ENCODE results near the gene HHIPL1. TPM values are rescaled to one million over a fixed set of nuclear protein-coding genes. Genes with fewer than 3 reads are reported as not detected.
A peak's percentile ranks its signal among the peaks of the same experiment; 100 is the strongest.

The HHIPL1 gene
- total RNA-seq, 1 experiment from 2014 or later: 2.6 TPM

DNA sequence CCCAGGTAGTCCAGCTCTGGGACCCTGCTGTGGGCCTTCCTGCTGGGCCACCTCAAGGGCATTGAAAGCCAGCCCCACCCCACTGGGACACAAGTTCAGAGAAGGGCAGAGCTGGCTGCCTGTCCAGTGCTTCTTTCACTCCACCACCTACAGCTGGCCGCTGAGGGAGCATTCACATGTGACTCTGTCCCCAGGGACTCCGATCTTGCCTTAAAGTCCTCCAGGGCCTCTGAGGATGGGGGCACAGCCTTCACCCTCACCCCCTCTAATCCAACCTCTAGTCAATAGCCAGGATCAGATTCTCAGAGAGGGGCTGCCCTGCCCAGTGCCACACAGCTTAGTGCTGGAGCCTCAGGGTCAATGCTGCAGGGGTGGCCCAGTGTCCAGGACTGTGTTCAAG, 34.2 kb downstream of the HHIPL1 start:
- TF ChIP-seq, protein P1, sequence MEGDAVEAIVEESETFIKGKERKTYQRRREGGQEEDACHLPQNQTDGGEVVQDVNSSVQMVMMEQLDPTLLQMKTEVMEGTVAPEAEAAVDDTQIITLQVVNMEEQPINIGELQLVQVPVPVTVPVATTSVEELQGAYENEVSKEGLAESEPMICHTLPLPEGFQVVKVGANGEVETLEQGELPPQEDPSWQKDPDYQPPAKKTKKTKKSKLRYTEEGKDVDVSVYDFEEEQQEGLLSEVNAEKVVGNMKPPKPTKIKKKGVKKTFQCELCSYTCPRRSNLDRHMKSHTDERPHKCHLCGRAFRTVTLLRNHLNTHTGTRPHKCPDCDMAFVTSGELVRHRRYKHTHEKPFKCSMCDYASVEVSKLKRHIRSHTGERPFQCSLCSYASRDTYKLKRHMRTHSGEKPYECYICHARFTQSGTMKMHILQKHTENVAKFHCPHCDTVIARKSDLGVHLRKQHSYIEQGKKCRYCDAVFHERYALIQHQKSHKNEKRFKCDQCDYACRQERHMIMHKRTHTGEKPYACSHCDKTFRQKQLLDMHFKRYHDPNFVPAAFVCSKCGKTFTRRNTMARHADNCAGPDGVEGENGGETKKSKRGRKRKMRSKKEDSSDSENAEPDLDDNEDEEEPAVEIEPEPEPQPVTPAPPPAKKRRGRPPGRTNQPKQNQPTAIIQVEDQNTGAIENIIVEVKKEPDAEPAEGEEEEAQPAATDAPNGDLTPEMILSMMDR (conservative IDR thresholded peaks at IDR 0.05): no peak
- Histone ChIP-seq H3K9me3 (ENCODE audit: control insufficient read depth, low read depth, low read length) (peaks cover 8% of the 10 kb centered on the region), H3K79me1 (ENCODE audit: insufficient read depth, low read depth, low read length, poor library complexity, severe bottlenecking) (no peaks in the 10 kb centered on the region), H3T11ph (ENCODE audit: low read length) (no peak overlapping the region), H3K18ac (ENCODE audit: insufficient read length, low read depth, low read length) (no peak overlapping the region), H3K9ac (ENCODE audit: extremely low read depth, insufficient read length, low read length) (no peak overlapping the region), H3K27ac (ENCODE audit: insufficient read length, low read depth, low read length) (no peak overlapping the region), H2BK12ac (ENCODE audit: insufficient read length, low read depth, low read length) (no peak overlapping the region), H4K91ac (ENCODE audit: insufficient read length, low read depth, low read length) (no peak overlapping the region), H3K14ac (ENCODE audit: insufficient read depth, low read length) (no peak overlapping the region), H2BK120ac (ENCODE audit: low read depth, low read length, poor library complexity, severe bottlenecking) (no peak overlapping the region), H3K4ac (ENCODE audit: low read depth, low read length) (no peak overlapping the region), H3K23me2 (ENCODE audit: insufficient read length, low read depth, low read length, poor library complexity, severe bottlenecking) (peaks cover 8% of the 10 kb centered on the region), H3K27me3 (ENCODE audit: insufficient read depth, low read length) (no peaks in the 10 kb centered on the region), H4K5ac (ENCODE audit: insufficient read length, low read depth, low read length) (no peak overlapping the region), H3K56ac (ENCODE audit: insufficient read length, low read depth, low read length) (no peak overlapping the region), H3K4me1 (ENCODE audit: insufficient read depth, low read length) (no peaks in the 10 kb centered on the region), H3K79me2 (ENCODE audit: insufficient read depth, low read length) (no peaks in the 10 kb centered on the region), H2BK20ac (ENCODE audit: low read depth, low read length, poor library complexity, severe bottlenecking) (no peak overlapping the region), H4K8ac (replicated peaks; ENCODE audit: insufficient read length, low read depth, low read length) (no peak overlapping the region), H2BK15ac (ENCODE audit: low read depth, low read length) (no peak overlapping the region), H2AFZ (ENCODE audit: low read length) (no peak overlapping the region), H3K23ac (ENCODE audit: insufficient read length, low read depth, low read length) (no peak overlapping the region), H4K20me1 (ENCODE audit: control insufficient read depth, insufficient read depth, insufficient read length) (no peaks in the 10 kb centered on the region), H2BK5ac (ENCODE audit: insufficient read length, low read length) (no peak overlapping the region), H2AK5ac (ENCODE audit: insufficient read length, low read length) (no peak overlapping the region), H3K4me2 (ENCODE audit: insufficient read depth, insufficient read length, low read length) (no peak overlapping the region)
- Mint-ChIP-seq H3K36me3 (ENCODE audit: insufficient read depth in 1 of 3, low read depth in 3 of 3) (peaks cover 3 to 10% (median 8%) of the 10 kb centered on the region in 3 experiments; a peak in 3 of 7 replicates), H3K27me3 (ENCODE audit: low read depth) (peaks cover 4% of the 10 kb centered on the region), H3K27ac (no peak overlapping the region), H3K4me1 (peaks cover 8 to 10% of the 10 kb centered on the region in 2 experiments), H3K4me3 (no peak overlapping the region), H3K9me3 (peaks cover 15 to 23% of the 10 kb centered on the region in 2 experiments; a peak in 4 of 5 replicates)
- peak; percentile 14 for DNase-seq
- WGBS (ENCODE audit: extremely low coverage, insufficient read length, low lambda C conversion rate): no CpG with 5 or more reads among the region's 2 CpGs

Measured in H9 (cell line).